B cell (primary cell): ENCODE data around the gene ZNF496. TPM values are rescaled to one million over a fixed set of nuclear protein-coding genes. Genes with fewer than 3 reads are reported as not detected.

Experiments
- ATAC-seq: fragments of 200-7000 bp; cut with Tn5 transposase; one replicate; pipeline ENCODE4 v1.10.0; 2021; ENCODE audit warnings: low read depth, mild to moderate bottlenecking, moderate number of reproducible peaks, moderate library complexity
- CTCF ChIA-PET: fragments of 350-600 bp; sonication (Branson Sonifier 250); formaldehyde crosslinking; loops from one replicate; lab custom pipeline; 2021; ENCODE audit warnings: antibody characterized with exemption, inconsistent platforms; lab: Charles Lee
- POLR2A ChIA-PET: fragments of 350-600 bp; sonication (Branson Sonifier 250); formaldehyde crosslinking; loops from one replicate; lab custom pipeline; 2021; ENCODE audit warnings: antibody characterized with exemption; lab: Charles Lee
- DNase-seq: peaks from one replicate; pipeline ENCODE4 v3.0.0; 2013
- H2AFZ ChIP-seq: 2 replicates; pipeline ENCODE4 v1.6.1; 2012; ENCODE audit warnings: mild to moderate bottlenecking, low read depth, low read length; ENCODE audit not compliant: insufficient read depth, poor library complexity, severe bottlenecking
- H3K27ac ChIP-seq, 2 donors: 1 replicate in 1 of 2; 2 replicates in 1 of 2; pipeline ENCODE4 v1.5.1; 2012 to 2013; ENCODE audit warnings: low read length in 2 of 2, mild to moderate bottlenecking in 2 of 2, moderate library complexity in 1 of 2
- H3K27me3 ChIP-seq, 4 experiments: fragments of 200-600 bp in 1 of 4; sonication (generic) in 1 of 4; replicated peaks in 1 of 4; 1 replicate in 2 of 4; 2 replicates in 2 of 4; pipeline versions ENCODE4 v1.6.1 to v1.7.0; 2013 to 2016; ENCODE audit warnings: low read length in 3 of 4, mild to moderate bottlenecking in 2 of 4, mixed read lengths in 1 of 4, moderate library complexity in 1 of 4; ENCODE audit not compliant: insufficient read depth in 4 of 4, control insufficient read depth in 3 of 4; ENCODE audit errors: control extremely low read depth in 1 of 4
- H3K36me3 ChIP-seq, 2 experiments: replicated peaks in 1 of 2; 1 replicate in 1 of 2; 2 replicates in 1 of 2; pipeline versions ENCODE4 v1.6.1 to v1.7.1; 2013; ENCODE audit warnings: low read length in 1 of 2; ENCODE audit not compliant: insufficient read depth in 2 of 2, control insufficient read depth in 1 of 2; ENCODE audit errors: control extremely low read depth in 1 of 2, extremely low read depth in 1 of 2
- H3K4me1 ChIP-seq, 2 donors: fragments of 200-600 bp in 1 of 2; sonication (generic) in 1 of 2; 1 replicate in 1 of 2; 2 replicates in 1 of 2; pipeline versions ENCODE4 v1.5.1 to v1.6.1; 2013 to 2017; ENCODE audit warnings: low read length in 2 of 2; ENCODE audit not compliant: control insufficient read depth in 2 of 2, insufficient read depth in 2 of 2
- H3K4me2 ChIP-seq: replicated peaks from 2 replicates; pipeline ENCODE3; 2012; ENCODE audit warnings: mild to moderate bottlenecking, low read depth, low read length; ENCODE audit not compliant: poor library complexity, severe bottlenecking
- H3K4me3 ChIP-seq, 5 experiments: fragments of 200-600 bp in 1 of 5; sonication (generic) in 1 of 5; 1 replicate in 3 of 5; 2 replicates in 2 of 5; pipeline versions ENCODE4 v1.5.1 to v1.7.0; 2011 to 2016; ENCODE audit warnings: low read length in 4 of 5, mild to moderate bottlenecking in 4 of 5, low read depth in 2 of 5, control low read depth in 1 of 5, moderate library complexity in 1 of 5; ENCODE audit not compliant: insufficient read depth in 1 of 5; ENCODE audit errors: control extremely low read depth in 1 of 5, extremely low read depth in 1 of 5
- H3K79me2 ChIP-seq: fragments of 200-600 bp; sonication (generic); one replicate; pipeline ENCODE4 v1.6.0; 2016; ENCODE audit warnings: low read length; ENCODE audit not compliant: control insufficient read depth, insufficient read depth
- H3K9ac ChIP-seq: fragments of 200-600 bp; sonication (generic); 2 replicates; pipeline ENCODE4 v1.6.1; 2017; ENCODE audit warnings: mild to moderate bottlenecking, low read length, moderate library complexity
- H3K9me3 ChIP-seq, 3 donors: one replicate each; pipeline versions ENCODE4 v1.6.1 to v1.7.1; 2013; ENCODE audit warnings: low read length in 2 of 3; ENCODE audit not compliant: control insufficient read depth in 2 of 3, insufficient read depth in 1 of 3; ENCODE audit errors: control extremely low read depth in 1 of 3
- H4K20me1 ChIP-seq: 2 replicates; pipeline ENCODE4 v1.6.0; 2012; ENCODE audit warnings: mild to moderate bottlenecking, low read length; ENCODE audit not compliant: insufficient read depth, control insufficient read depth, poor library complexity, severe bottlenecking
- H3K27ac Mint-ChIP-seq: one replicate; pipeline ENCODE4 v1.8.0; 2021; ENCODE audit warnings: mixed read lengths
- H3K27me3 Mint-ChIP-seq: one replicate; pipeline ENCODE4 v1.8.0; 2021; ENCODE audit warnings: mixed read lengths
- H3K4me1 Mint-ChIP-seq: one replicate; pipeline ENCODE4 v1.8.0; 2021; ENCODE audit warnings: mixed read lengths
- H3K4me3 Mint-ChIP-seq: one replicate; pipeline ENCODE4 v1.8.0; 2021; ENCODE audit warnings: mixed read lengths
- H3K9me3 Mint-ChIP-seq: one replicate; pipeline ENCODE4 v1.8.0; 2022; ENCODE audit warnings: mixed read lengths; ENCODE audit not compliant: insufficient read depth
- EZH2 ChIP-seq: IDR thresholded peaks from 2 replicates; pipeline ENCODE4 v1.6.1; 2012; ENCODE audit warnings: borderline replicate concordance, low read depth, mild to moderate bottlenecking, moderate library complexity, low read length; ENCODE audit not compliant: insufficient read depth, poor library complexity, severe bottlenecking
- WGBS: methylation state at CpG from one replicate; pipeline ENCODE4 v1.1.5; 2013; ENCODE audit warnings: missing lambda C conversion rate; ENCODE audit not compliant: insufficient coverage; 5-methylcytosine and 5-hydroxymethylcytosine counted together
- intact Hi-C: fragments of 100-400 bp; cut with micrococcal nuclease; formaldehyde crosslinking; loops from one replicate; pipeline ENCODE4 v1.10.0; 2022
- polyA plus RNA-seq: library from polyadenylated mRNA; depleted of rRNA; stranded (reverse); fragments of >200 nt; gene quantifications from 2 replicates; pipeline ENCODE4 v1.2.3, GENCODE V29; 2012
- total RNA-seq, 2 donors: library from RNA; stranded (reverse); fragments of 120-200 nt in 1 of 2; gene quantifications; 1 replicate in 1 of 2; 2 replicates in 1 of 2; pipeline versions ENCODE4 v1.2.3 to v1.2.4, GENCODE V29; 2013 to 2022
- TF ChIP-seq, protein P1 (sequence below): fragments of 200-600 bp; IDR thresholded peaks from one replicate; pipeline ENCODE4 v1.8.0; 2022; ENCODE audit warnings: antibody characterized with exemption, mild to moderate bottlenecking

Gene ZNF496
- total and polyA plus RNA-seq, 2 donors (not counting 1 experiment from before 2014, with no cell fraction given): 9.9 to 22.6 TPM

DNA sequence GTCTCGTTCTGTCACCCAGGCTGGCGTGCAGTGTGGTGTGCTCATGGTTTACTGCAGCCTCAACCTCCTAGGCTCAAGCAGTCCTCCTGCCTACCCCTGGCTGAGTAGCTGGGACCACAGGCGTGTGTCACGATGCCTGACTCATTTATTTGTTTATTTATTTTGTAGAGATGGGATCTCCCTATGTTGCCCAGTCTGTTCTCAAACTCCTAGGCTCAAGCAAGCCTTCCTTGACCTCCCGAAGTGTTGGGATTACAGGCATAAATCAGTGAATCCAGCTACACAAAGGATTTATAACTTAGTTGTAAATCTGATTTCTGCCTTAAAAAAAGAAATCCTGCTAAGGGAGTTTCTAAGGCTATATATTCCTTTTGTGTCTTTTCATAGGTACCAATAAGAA lies 30.5 kb upstream of the ZNF496 start:
- peaks cover 0 to 18% (median 7%) of the 10 kb centered on the region in 3 donors for H3K9me3 ChIP-seq
- CTCF ChIA-PET: interaction anchor here (0.7 to 1.5 kb wide), 3 partner anchors 11 to 50 kb away, joined by 3 to 7 read pairs (median 4); partner anchors contain the start of gene ZNF496
- H2AFZ ChIP-seq: no peak overlapping the region
- DNase-seq (no peak), ATAC-seq (no peak)
- H3K4me1 ChIP-seq: no peaks in the 10 kb centered on the region
- TF ChIP-seq, protein P1, sequence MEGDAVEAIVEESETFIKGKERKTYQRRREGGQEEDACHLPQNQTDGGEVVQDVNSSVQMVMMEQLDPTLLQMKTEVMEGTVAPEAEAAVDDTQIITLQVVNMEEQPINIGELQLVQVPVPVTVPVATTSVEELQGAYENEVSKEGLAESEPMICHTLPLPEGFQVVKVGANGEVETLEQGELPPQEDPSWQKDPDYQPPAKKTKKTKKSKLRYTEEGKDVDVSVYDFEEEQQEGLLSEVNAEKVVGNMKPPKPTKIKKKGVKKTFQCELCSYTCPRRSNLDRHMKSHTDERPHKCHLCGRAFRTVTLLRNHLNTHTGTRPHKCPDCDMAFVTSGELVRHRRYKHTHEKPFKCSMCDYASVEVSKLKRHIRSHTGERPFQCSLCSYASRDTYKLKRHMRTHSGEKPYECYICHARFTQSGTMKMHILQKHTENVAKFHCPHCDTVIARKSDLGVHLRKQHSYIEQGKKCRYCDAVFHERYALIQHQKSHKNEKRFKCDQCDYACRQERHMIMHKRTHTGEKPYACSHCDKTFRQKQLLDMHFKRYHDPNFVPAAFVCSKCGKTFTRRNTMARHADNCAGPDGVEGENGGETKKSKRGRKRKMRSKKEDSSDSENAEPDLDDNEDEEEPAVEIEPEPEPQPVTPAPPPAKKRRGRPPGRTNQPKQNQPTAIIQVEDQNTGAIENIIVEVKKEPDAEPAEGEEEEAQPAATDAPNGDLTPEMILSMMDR: no peak
- no peak for TF ChIP-seq EZH2
- Mint-ChIP-seq H3K4me1 (peaks cover 11% of the 10 kb centered on the region), H3K9me3 (no peaks in the 10 kb centered on the region), H3K4me3 (no peak overlapping the region), H3K27me3 (peaks cover 49% of the 10 kb centered on the region), H3K27ac (no peak overlapping the region)
- H3K36me3 ChIP-seq: no peaks in the 10 kb centered on the region
- H3K4me2 ChIP-seq: no peak overlapping the region
- no peak overlapping the region for H3K9ac ChIP-seq
- no peaks in the 10 kb centered on the region for H3K79me2 ChIP-seq
- H3K4me3 ChIP-seq: no peak overlapping the region
- intact Hi-C loops: no loop called here
- POLR2A ChIA-PET: no interaction called here
- H3K27me3 ChIP-seq: peaks cover 0 to 20% (median 4%) of the 10 kb centered on the region in 4 experiments
- H3K27ac ChIP-seq: no peak overlapping the region
- no peaks in the 10 kb centered on the region for H4K20me1 ChIP-seq
- no CpG with 5 or more reads among the region's 5 CpGs for WGBS

DNA sequence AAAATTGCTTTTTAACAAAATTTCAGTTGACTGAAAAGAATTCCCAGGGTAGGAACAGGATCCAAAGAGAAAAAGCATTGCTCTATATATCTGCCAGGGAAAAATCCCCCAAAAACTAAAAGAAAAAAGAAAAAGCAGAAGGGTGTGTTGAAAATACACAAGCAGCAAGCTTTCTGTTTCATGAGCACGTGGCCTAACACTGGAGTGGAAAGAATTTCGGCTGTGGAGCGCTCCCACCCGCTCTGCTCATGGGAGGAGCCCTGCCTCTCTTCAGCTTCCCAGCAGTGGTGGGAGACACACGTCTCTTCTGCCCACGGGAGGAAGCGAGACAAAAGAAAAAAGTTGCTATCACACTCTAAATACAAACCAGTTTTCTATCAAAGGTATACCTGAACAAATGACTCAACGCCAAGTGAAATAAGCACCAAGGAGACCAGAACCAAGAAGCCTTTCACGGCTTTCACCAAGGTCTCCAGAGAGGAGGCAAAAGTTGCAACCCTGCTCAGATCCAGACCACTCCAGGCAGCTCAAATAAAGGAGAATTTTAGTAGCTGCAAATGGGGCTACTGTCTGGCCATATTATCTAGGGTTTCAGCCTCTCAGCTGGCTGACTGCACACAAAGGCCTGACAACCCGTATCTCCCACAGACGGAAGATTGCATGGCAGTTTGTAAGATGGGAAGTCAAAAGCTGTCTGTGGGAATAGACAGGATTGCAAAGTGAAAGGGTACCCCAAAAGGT lies 29.5 kb upstream of the ZNF496 start:
- TF ChIP-seq, protein P1: no peak

More for the DNA sequence above, 29.5 kb upstream of the ZNF496 start:
- H3K4me1 ChIP-seq: no peaks in the 10 kb centered on the region
- Mint-ChIP-seq H3K4me1 (peaks cover 11% of the 10 kb centered on the region), H3K27ac (no peak overlapping the region), H3K9me3 (no peaks in the 10 kb centered on the region), H3K4me3 (no peak overlapping the region), H3K27me3 (peaks cover 53% of the 10 kb centered on the region)
- peaks cover 0 to 13% (median 3%) of the 10 kb centered on the region in 3 donors for H3K9me3 ChIP-seq
- no peak overlapping the region for H2AFZ ChIP-seq
- H4K20me1 ChIP-seq: no peaks in the 10 kb centered on the region
- no peak overlapping the region for H3K27ac ChIP-seq
- no peak overlapping the region for H3K9ac ChIP-seq
- ATAC-seq: no peak
- CTCF ChIA-PET: interaction anchor here (1.5 kb wide), 1 partner anchor 12 kb away, joined by 7 read pairs; no protein-coding TSS in a partner anchor
- intact Hi-C loops: no loop called here
- no peaks in the 10 kb centered on the region for H3K79me2 ChIP-seq
- WGBS: 52% methylated on average over 9 of the region's 11 CpGs
- H3K36me3 ChIP-seq: no peaks in the 10 kb centered on the region
- no peak overlapping the region for H3K4me3 ChIP-seq
- H3K27me3 ChIP-seq: peaks cover 0 to 20% (median 6%) of the 10 kb centered on the region in 4 experiments
- no peak overlapping the region for H3K4me2 ChIP-seq
- POLR2A ChIA-PET: no interaction called here
- DNase-seq: no peak
